Endometrial microvascular endothelial cells (primary cell): Measurements from ENCODE around the gene SLC15A1. TPM values are rescaled to one million over a fixed set of nuclear protein-coding genes. Genes with fewer than 3 reads are reported as not detected.

Experiments
- in situ Hi-C: cut with HindIII; loops from 2 replicates; pipeline ENCODE4 v1.10.0; 2017; ENCODE audit warnings: low sequenced_read_pairs, low pct_unique_long_range_greater_than_20kb; ENCODE audit errors: inconsistent ontology term
- total RNA-seq: library from RNA; depleted of rRNA; stranded (reverse); fragments of >200 nt; gene quantifications from one replicate; pipeline ENCODE4 v1.2.3, GENCODE V29; 2015; ENCODE audit errors: inconsistent ontology term

Gene SLC15A1
- not detected for total RNA-seq

DNA sequence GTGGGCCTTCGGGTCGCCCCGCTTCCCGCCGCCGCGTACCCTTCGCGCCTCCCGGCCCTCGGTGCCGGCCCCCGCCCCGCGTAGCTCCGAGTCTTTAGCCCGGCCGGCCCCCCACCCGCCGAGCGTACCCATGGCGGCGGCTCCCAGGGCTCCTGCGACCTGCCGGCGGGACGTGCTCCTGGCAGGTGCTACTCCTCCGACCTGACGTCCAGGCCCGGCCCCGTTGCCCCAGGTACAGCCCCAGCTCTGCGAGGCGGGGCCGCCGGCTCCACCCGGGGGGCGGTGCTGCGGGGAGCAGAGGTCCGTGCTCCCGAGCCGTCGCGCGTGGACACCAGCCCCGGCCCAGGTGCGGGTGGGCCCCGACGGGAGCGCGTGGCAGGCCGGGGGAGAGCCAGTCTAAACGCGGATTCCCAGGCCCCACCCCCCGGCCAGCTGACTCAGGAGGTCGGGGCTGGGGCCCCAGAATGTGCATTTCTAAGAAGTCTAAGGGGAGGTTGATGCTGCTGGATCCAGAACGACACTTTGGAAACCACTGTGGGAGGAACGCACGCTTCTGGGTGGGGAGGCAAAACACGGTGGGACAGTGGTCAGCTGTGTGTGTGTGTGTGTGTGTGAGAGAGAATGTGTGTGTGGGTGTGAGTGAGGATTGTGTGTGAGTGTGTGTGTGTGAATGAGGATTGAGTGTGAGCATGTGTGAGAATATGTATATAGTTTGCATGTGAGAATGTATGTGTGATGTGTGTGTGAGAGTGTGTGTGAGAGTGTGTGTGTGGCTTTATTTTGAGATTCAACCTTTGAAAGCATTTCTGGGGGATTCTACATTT is at the start of gene SLC15A1:
Gene SLC15A1 (minus strand): TSS at position 206 of the 824 bp plus-strand sequence. CDS start 74 bp downstream, at position 132.
- in situ Hi-C loops: no loop called here

- in situ Hi-C loops: no loop called here
These were observed 49.4 kb upstream of the SLC15A1 start for GRCh38 chr13:98801626-98802418.

DNA sequence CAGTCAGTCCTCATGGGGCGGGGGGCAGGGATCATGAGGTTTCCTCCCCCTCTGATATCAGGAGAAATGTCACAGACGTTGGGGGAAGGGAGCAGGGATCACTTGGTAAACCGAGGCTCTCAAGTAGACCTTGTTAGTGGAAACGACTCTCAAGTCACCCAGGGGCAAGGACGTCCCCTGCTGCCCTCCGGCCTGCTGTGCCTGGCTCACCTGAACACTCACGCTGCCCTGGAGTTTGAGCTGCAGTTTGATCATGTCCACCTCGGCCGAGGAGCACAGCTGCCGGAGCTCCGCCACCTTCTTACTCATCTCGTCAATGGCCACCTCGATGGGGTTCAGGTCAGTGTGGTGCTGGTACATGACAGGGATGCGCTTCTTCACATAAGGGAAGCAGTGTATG is 47.6 kb upstream of the SLC15A1 start:
- in situ Hi-C loops: no loop called here

- in situ Hi-C loops: no loop called here
These were observed 46.6 kb upstream of the SLC15A1 start for GRCh38 chr13:98798849-98799645.

- in situ Hi-C loops: no loop called here
These were observed 45.0 kb upstream of the SLC15A1 start for GRCh38 chr13:98797456-98797855.

GRCh38 chr13:98796798-98797197 is 44.3 kb upstream of the SLC15A1 start:
- in situ Hi-C loops: no loop called here

DNA sequence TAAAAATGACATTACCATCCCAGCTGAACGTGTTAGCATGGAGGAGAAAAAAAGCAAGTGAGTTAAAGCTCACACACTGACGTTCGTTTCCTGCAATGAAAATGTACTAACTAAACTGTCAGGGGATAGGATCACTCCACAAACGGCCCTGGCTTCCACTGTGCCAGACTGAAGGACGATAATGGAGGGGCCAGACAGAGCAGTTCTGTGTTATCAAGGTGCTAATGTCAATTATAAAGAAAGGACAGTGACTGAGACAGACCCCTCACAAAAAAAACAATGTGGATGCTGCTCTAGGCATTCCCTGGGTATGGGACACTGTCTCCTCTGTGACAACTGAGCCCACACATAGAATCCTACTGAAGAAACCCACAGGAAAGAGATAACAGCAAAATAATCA is 43.7 kb upstream of the SLC15A1 start:
- in situ Hi-C loops: no loop called here

DNA sequence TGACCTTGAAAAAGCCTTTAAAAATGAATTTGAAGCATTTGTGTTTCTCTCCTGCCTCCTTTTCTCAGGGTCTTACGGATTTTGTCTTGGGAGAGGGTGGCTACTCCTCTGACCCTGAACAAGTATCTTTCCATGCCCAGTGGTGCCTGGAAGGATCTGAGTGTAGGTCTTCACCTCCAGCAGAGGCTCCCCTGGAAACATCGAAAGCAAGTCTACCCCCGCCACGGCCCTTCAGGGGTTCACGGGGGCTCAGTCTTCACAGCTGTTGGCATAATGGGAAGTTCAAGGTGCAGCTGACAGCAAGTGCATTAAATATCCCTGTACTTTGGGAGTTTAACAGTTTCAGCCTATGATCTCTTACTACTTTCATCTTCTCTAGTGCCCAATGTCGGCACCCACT is 42.7 kb upstream of the SLC15A1 start:
- in situ Hi-C loops: no loop called here

GRCh38 chr13:98794498-98794897 is 42.0 kb upstream of the SLC15A1 start:
- in situ Hi-C loops: no loop called here

- in situ Hi-C loops: no loop called here
These were observed 40.5 kb upstream of the SLC15A1 start for GRCh38 chr13:98792785-98793495.

GRCh38 chr13:98792321-98792720 is 39.8 kb upstream of the SLC15A1 start:
- in situ Hi-C loops: no loop called here

- in situ Hi-C loops: no loop called here
These were observed 39.1 kb upstream of the SLC15A1 start for GRCh38 chr13:98791611-98792010.

GRCh38 chr13:98787996-98788395 is 35.5 kb upstream of the SLC15A1 start:
- in situ Hi-C loops: no loop called here

DNA sequence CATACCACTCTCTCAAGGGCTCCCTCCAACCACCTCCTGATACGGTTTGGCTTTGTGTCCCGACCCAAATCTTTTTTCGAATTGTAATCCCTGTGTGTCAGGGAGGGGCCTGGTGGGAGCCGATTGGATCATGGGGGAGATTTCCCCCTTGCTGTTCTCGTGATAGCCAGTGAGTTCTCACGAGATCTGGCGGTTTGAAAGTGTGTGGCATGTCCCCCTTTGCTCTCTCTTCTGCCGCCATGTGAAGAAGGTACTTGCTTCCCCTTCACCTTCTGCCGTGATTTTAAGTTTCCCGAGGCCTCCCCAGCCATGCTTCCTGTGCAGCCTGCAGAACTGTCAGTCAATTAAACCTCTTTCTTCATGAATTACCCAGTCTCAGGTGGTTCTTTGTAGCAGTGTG is 34.7 kb upstream of the SLC15A1 start:
- in situ Hi-C loops: no loop called here

DNA sequence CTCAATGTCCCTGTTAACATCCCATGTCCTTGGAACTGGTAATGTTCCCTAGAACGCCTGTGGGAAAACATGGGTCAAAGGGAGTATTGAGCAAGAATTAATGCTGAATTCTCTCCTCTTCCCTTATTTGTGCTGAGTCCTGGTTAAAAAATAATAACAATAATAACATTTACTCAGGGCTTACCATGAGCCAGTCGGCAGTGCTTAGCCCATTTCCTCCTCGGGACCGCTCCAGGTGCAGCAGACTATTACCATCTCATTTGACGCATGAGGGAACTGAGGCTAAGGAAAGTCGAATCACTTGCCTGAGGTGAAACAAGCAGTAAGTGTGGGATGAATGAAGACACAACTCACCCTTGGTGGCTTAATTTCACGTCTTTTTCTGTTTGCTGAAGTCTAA is 33.6 kb upstream of the SLC15A1 start:
- in situ Hi-C loops: no loop called here

GRCh38 chr13:98785405-98785804 is 32.9 kb upstream of the SLC15A1 start:
- in situ Hi-C loops: no loop called here

GRCh38 chr13:98784666-98785065 is 32.2 kb upstream of the SLC15A1 start:
- in situ Hi-C loops: no loop called here

GRCh38 chr13:98783856-98784478 is 31.5 kb upstream of the SLC15A1 start:
- in situ Hi-C loops: no loop called here
